HAP-1 (cell line): Measurements from ENCODE around the gene AMIGO1.

Experiments used
- DNase-seq, 2 experiments: peaks; one replicate each; pipeline ENCODE4 v3.0.0-alpha.2; 2016 to 2020; ENCODE audit warnings: low spot score in 2 of 2
- H3K27me3 ChIP-seq: fragments of 250-450 bp; sonication (Bioruptor Pico); 2 replicates; pipeline ENCODE4 v1.5.1; 2020; ENCODE audit warnings: low read depth, mild to moderate bottlenecking, moderate library complexity
- H3K36me3 ChIP-seq: fragments of 250-450 bp; sonication (Bioruptor Pico); replicated peaks from 2 replicates; pipeline ENCODE4 v1.5.1; 2020; ENCODE audit warnings: mild to moderate bottlenecking
- H3K4me1 ChIP-seq: fragments of 250-450 bp; sonication (Bioruptor Pico); 2 replicates; pipeline ENCODE4 v1.5.1; 2020; ENCODE audit warnings: mild to moderate bottlenecking
- H3K4me3 ChIP-seq: fragments of 250-450 bp; sonication (Bioruptor Pico); 2 replicates; pipeline ENCODE4 v1.5.1; 2020; ENCODE audit warnings: mild to moderate bottlenecking, moderate library complexity
- H3K9me3 ChIP-seq: fragments of 250-450 bp; sonication (Bioruptor Pico); 2 replicates; pipeline ENCODE4 v1.5.1; 2020; ENCODE audit warnings: mild to moderate bottlenecking, moderate library complexity
- in situ Hi-C: fragments of 300-500 bp; cut with MboI; formaldehyde crosslinking; loops from 3 replicates; pipeline ENCODE4 v1.14.3; 2020; ENCODE audit warnings: low sequenced_read_pairs, inconsistent platforms, mixed read lengths

The AMIGO1 gene

GRCh38 chr1:109492779-109493178 lies 16.7 kb downstream of the AMIGO1 start:
- no peaks in the 10 kb centered on the region for H3K27me3 ChIP-seq
- H3K36me3 ChIP-seq: peaks cover 5% of the 10 kb centered on the region; the same call in 1 of the 2 replicates
- in situ Hi-C loops: no loop called here
- H3K9me3 ChIP-seq: no peaks in the 10 kb centered on the region
- DNase-seq: no peak
- no peak overlapping the region for H3K4me3 ChIP-seq
- peaks cover 7% of the 10 kb centered on the region; the same call in 1 of the 2 replicates for H3K4me1 ChIP-seq

- H3K4me3 ChIP-seq: no peak overlapping the region
- no peak for DNase-seq
- H3K36me3 ChIP-seq: peaks cover 4% of the 10 kb centered on the region; the same call in 1 of the 2 replicates
- H3K27me3 ChIP-seq: no peaks in the 10 kb centered on the region
- no peaks in the 10 kb centered on the region for H3K9me3 ChIP-seq
- in situ Hi-C loops: no loop called here
- peaks cover 7% of the 10 kb centered on the region; the same call in 1 of the 2 replicates for H3K4me1 ChIP-seq
Measured at GRCh38 chr1:109491372-109491771, 18.2 kb downstream of the AMIGO1 start.

- no peaks in the 10 kb centered on the region; the same call in 1 of the 2 replicates for H3K36me3 ChIP-seq
- in situ Hi-C loops: no loop called here
Measured at GRCh38 chr1:109490934-109491302, 18.6 kb downstream of the AMIGO1 start.

GRCh38 chr1:109490029-109490933 lies 19.2 kb downstream of the AMIGO1 start:
- Histone ChIP-seq H3K27me3 (no peaks in the 10 kb centered on the region), H3K36me3 (no peaks in the 10 kb centered on the region; the same call in 1 of the 2 replicates), H3K9me3 (no peaks in the 10 kb centered on the region), H3K4me1 (peaks cover 7% of the 10 kb centered on the region; the same call in 1 of the 2 replicates), H3K4me3 (no peak overlapping the region)
- in situ Hi-C loops: no loop called here
- DNase-seq: peak; percentile 40 to 83

More at GRCh38 chr1:109490934-109491302, 18.6 kb downstream of the AMIGO1 start:
- no peak overlapping the region for H3K4me3 ChIP-seq
- no peaks in the 10 kb centered on the region for H3K27me3 ChIP-seq
- no peak for DNase-seq
- peaks cover 7% of the 10 kb centered on the region; the same call in 1 of the 2 replicates for H3K4me1 ChIP-seq
- no peaks in the 10 kb centered on the region for H3K9me3 ChIP-seq

GRCh38 chr1:109488696-109489095 lies 20.8 kb downstream of the AMIGO1 start:
- H3K4me3 ChIP-seq: no peak overlapping the region
- H3K36me3 ChIP-seq: no peaks in the 10 kb centered on the region; the same call in 1 of the 2 replicates
- H3K27me3 ChIP-seq: no peaks in the 10 kb centered on the region
- peaks cover 8% of the 10 kb centered on the region for H3K4me1 ChIP-seq
- DNase-seq: no peak
- in situ Hi-C loops: no loop called here
- no peaks in the 10 kb centered on the region for H3K9me3 ChIP-seq

- peaks cover 6% of the 10 kb centered on the region for H3K4me1 ChIP-seq
- H3K27me3 ChIP-seq: no peaks in the 10 kb centered on the region
- in situ Hi-C loops: no loop called here
- no peak overlapping the region for H3K4me3 ChIP-seq
- no peaks in the 10 kb centered on the region for H3K9me3 ChIP-seq
- H3K36me3 ChIP-seq: no peaks in the 10 kb centered on the region; the same call in 1 of the 2 replicates
- DNase-seq: no peak
Measured at GRCh38 chr1:109488201-109488600, 21.3 kb downstream of the AMIGO1 start.

GRCh38 chr1:109487261-109487660 lies 22.3 kb downstream of the AMIGO1 start:
- in situ Hi-C loops: no loop called here

GRCh38 chr1:109485001-109485400 lies 24.5 kb downstream of the AMIGO1 start:
- peak overlapping the region; percentile 99 for H3K4me3 ChIP-seq
- H3K9me3 ChIP-seq: no peaks in the 10 kb centered on the region
- peaks cover 10% of the 10 kb centered on the region for H3K4me1 ChIP-seq
- DNase-seq: no peak
- in situ Hi-C loops: no loop called here
- H3K27me3 ChIP-seq: no peaks in the 10 kb centered on the region
- H3K36me3 ChIP-seq: no peaks in the 10 kb centered on the region; the same call in 1 of the 2 replicates

More at GRCh38 chr1:109487261-109487660, 22.3 kb downstream of the AMIGO1 start:
- Histone ChIP-seq H3K4me3 (no peak overlapping the region), H3K4me1 (peaks cover 10% of the 10 kb centered on the region), H3K36me3 (no peaks in the 10 kb centered on the region; the same call in 1 of the 2 replicates), H3K27me3 (no peaks in the 10 kb centered on the region), H3K9me3 (no peaks in the 10 kb centered on the region)
- no peak for DNase-seq

- H3K4me1 ChIP-seq: peaks cover 10% of the 10 kb centered on the region
- peak in 1 of 2 experiments; percentile 27 for DNase-seq
Measured at GRCh38 chr1:109484519-109484975, 25.0 kb downstream of the AMIGO1 start.

GRCh38 chr1:109483672-109484518 lies 25.6 kb downstream of the AMIGO1 start, which contains the start of gene ATXN7L2:
Gene ATXN7L2, plus strand, starts transcription at chr1:109483905. Its CDS starts 49 bp downstream, at chr1:109483954.
- DNase-seq: peak; percentile 88 to 93
- in situ Hi-C loops: no loop called here

More at GRCh38 chr1:109484519-109484975, 25.0 kb downstream of the AMIGO1 start:
- H3K9me3 ChIP-seq: no peaks in the 10 kb centered on the region
- no peaks in the 10 kb centered on the region; the same call in 1 of the 2 replicates for H3K36me3 ChIP-seq
- H3K27me3 ChIP-seq: no peaks in the 10 kb centered on the region
- in situ Hi-C loops: no loop called here
- peak overlapping the region; percentile 99 for H3K4me3 ChIP-seq

GRCh38 chr1:109482791-109483671 lies 26.5 kb downstream of the AMIGO1 start:
- peak; percentile 34 to 69 for DNase-seq
- in situ Hi-C loops: no loop called here
- no peaks in the 10 kb centered on the region for H3K9me3 ChIP-seq
- no peaks in the 10 kb centered on the region for H3K27me3 ChIP-seq
- H3K4me3 ChIP-seq: peak overlapping the region; percentile 46
- peaks cover 10% of the 10 kb centered on the region for H3K4me1 ChIP-seq
- H3K36me3 ChIP-seq: no peaks in the 10 kb centered on the region

More at GRCh38 chr1:109483672-109484518, 25.6 kb downstream of the AMIGO1 start, which contains the start of gene ATXN7L2:
- Histone ChIP-seq H3K4me1 (peaks cover 10% of the 10 kb centered on the region), H3K9me3 (no peaks in the 10 kb centered on the region), H3K4me3 (peak within 1 kb of the TSS; percentile 99), H3K36me3 (no peaks in the 10 kb centered on the region; the same call in 1 of the 2 replicates), H3K27me3 (no peaks in the 10 kb centered on the region)

- no peak for DNase-seq
- Histone ChIP-seq H3K36me3 (no peaks in the 10 kb centered on the region), H3K9me3 (no peaks in the 10 kb centered on the region), H3K4me1 (peaks cover 10% of the 10 kb centered on the region), H3K4me3 (no peak overlapping the region), H3K27me3 (no peaks in the 10 kb centered on the region)
- in situ Hi-C loops: no loop called here
Measured at GRCh38 chr1:109482242-109482641, 27.3 kb downstream of the AMIGO1 start.
